HepG2 (cell line): ENCODE measurements around the gene GADL1. TPM values are rescaled to one million over a fixed set of nuclear protein-coding genes. Genes with fewer than 3 reads are reported as not detected.

ENCODE experiments used
- ATAC-seq: fragments of 200-7000 bp; cut with Tn5 transposase; 3 replicates; pipeline ENCODE4 v1.9.1; 2020; ENCODE audit warnings: mild to moderate bottlenecking, moderate library complexity
- BruUV-seq: library from RNA; stranded (reverse); fragments of 400-500 nt; replicated peaks from 2 replicates; lab custom pipeline; 2021; lab: Mats Ljungman, UMichigan
- CTCF ChIA-PET: fragments of 300-600 bp; formaldehyde crosslinking; extraction: SDS; loops from one replicate; lab custom pipeline; 2021; ENCODE audit warnings: low total read pairs, inconsistent platforms, low intra/inter-chr PET ratio; lab: Yijun Ruan, JAX
- POLR2A ChIA-PET: fragments of 350-600 bp; sonication (Branson Sonifier 250); formaldehyde crosslinking; loops from one replicate; lab custom pipeline; 2020; ENCODE audit warnings: antibody characterized with exemption, inconsistent platforms; lab: Yijun Ruan, JAX
- DNase-seq: peaks from one replicate; pipeline ENCODE4 v3.0.0-alpha.2; 2015; ENCODE audit warnings: low spot score
- FAIRE-seq: peaks from 3 replicates; lab custom pipeline; 2011; peaks lifted over from hg19 to GRCh38; lab: Jason Lieb, UNC
- H2AFZ ChIP-seq: one replicate; pipeline ENCODE4 v1.6.1; 2011; ENCODE audit warnings: low read length, inconsistent platforms
- H3K27ac ChIP-seq: fragments of 300-600 bp; 3 replicates; pipeline ENCODE4 v1.8.0; 2011; ENCODE audit warnings: mixed run types, mild to moderate bottlenecking, mixed read lengths, low read length, inconsistent platforms; ENCODE audit not compliant: insufficient read depth; ENCODE audit errors: extremely low read length
- H3K27me3 ChIP-seq, 2 experiments: fragments of 200-600 bp in 1 of 2; 2 replicates in 1 of 2; 3 replicates in 1 of 2; pipeline versions ENCODE4 v1.6.0 to v1.8.0; 2011; ENCODE audit warnings: low read length in 2 of 2, mild to moderate bottlenecking in 2 of 2, moderate library complexity in 2 of 2, inconsistent platforms in 1 of 2; ENCODE audit not compliant: insufficient read depth in 2 of 2, control insufficient read depth in 1 of 2
- H3K36me3 ChIP-seq, 2 experiments: fragments of 200-600 bp in 1 of 2; replicated peaks in 1 of 2; 2 replicates in 1 of 2; 3 replicates in 1 of 2; pipeline versions ENCODE4 v1.5.1 to v1.8.0; 2011; ENCODE audit warnings: low read length in 2 of 2, inconsistent platforms in 1 of 2; ENCODE audit not compliant: insufficient read depth in 2 of 2, control insufficient read depth in 1 of 2
- H3K4me1 ChIP-seq: 2 replicates; pipeline ENCODE4 v1.5.1; 2012; ENCODE audit warnings: low read length, inconsistent platforms; ENCODE audit not compliant: insufficient read depth
- H3K4me2 ChIP-seq: 2 replicates; pipeline ENCODE4 v1.6.0; 2011; ENCODE audit warnings: low read depth, low read length, inconsistent platforms
- H3K4me3 ChIP-seq, 3 experiments: fragments of 200-600 bp in 1 of 3; sonication (generic), shearing (Covaris generic) in 1 of 3; replicated peaks in 1 of 3; 2 replicates each; pipeline ENCODE4 v1.5.1; 2011 to 2016; ENCODE audit warnings: low read length in 3 of 3, inconsistent platforms in 2 of 3, low read depth in 2 of 3, mild to moderate bottlenecking in 2 of 3, control low read depth in 1 of 3, mixed read lengths in 1 of 3; ENCODE audit not compliant: insufficient read depth in 1 of 3
- H3K79me2 ChIP-seq: one replicate; pipeline ENCODE4 v1.6.1; 2011; ENCODE audit warnings: low read length, inconsistent platforms; ENCODE audit not compliant: insufficient read depth
- H3K9ac ChIP-seq: 2 replicates; pipeline ENCODE4 v1.6.0; 2011; ENCODE audit warnings: mild to moderate bottlenecking, low read depth, low read length, inconsistent platforms; ENCODE audit not compliant: insufficient read depth
- H3K9me3 ChIP-seq: 2 replicates; pipeline ENCODE4 v1.5.1; 2012; ENCODE audit warnings: mild to moderate bottlenecking, low read length
- H4K20me1 ChIP-seq: 2 replicates; pipeline ENCODE4 v1.6.0; 2011; ENCODE audit warnings: inconsistent platforms, mild to moderate bottlenecking, low read length, moderate library complexity; ENCODE audit not compliant: insufficient read depth
- ATF1 ChIP-seq: IDR thresholded peaks from 2 replicates; pipeline ENCODE4 v1.6.1; 2016; ENCODE audit warnings: mild to moderate bottlenecking, control low read depth
- ATF7-NPFF ChIP-seq: sonication (generic); formaldehyde crosslinking; IDR thresholded peaks from 2 replicates; pipeline ENCODE4 v1.8.1; 2023; ENCODE audit warnings: mild to moderate bottlenecking, low read depth, missing genetic modification reagents, moderate library complexity
- ETV6 ChIP-seq: sonication (generic); formaldehyde crosslinking; conservative IDR thresholded peaks from 2 replicates; pipeline ENCODE4 v1.4.0; 2020; ENCODE audit warnings: missing genetic modification reagents
- GZF1 ChIP-seq: sonication (generic); formaldehyde crosslinking; IDR thresholded peaks from 2 replicates; pipeline ENCODE4 v1.5.1; 2020; ENCODE audit warnings: mild to moderate bottlenecking, missing genetic modification reagents
- MAF1 ChIP-seq: sonication (generic); formaldehyde crosslinking; IDR thresholded peaks from 2 replicates; pipeline ENCODE4 v1.5.0; 2020; ENCODE audit warnings: missing genetic modification reagents, borderline replicate concordance
- NAIF1 ChIP-seq: sonication (generic); formaldehyde crosslinking; IDR thresholded peaks from 2 replicates; pipeline ENCODE4 v1.5.0; 2020; ENCODE audit warnings: mild to moderate bottlenecking, missing genetic modification reagents, borderline replicate concordance
- NFYC ChIP-seq: IDR thresholded peaks from 2 replicates; pipeline ENCODE4 v1.6.1; 2016; ENCODE audit warnings: missing genetic modification reagents, missing compliant biosample characterization
- PHB2 ChIP-seq: fragments of 450-650 bp; IDR thresholded peaks from 2 replicates; pipeline ENCODE4 v1.6.1; 2018; ENCODE audit not compliant: partially characterized antibody
- SRF ChIP-seq: IDR thresholded peaks from 2 replicates; pipeline ENCODE4 v1.6.1; 2011; ENCODE audit warnings: mild to moderate bottlenecking, low read depth, low read length, moderate library complexity
- SRSF1 ChIP-seq: fragments of 200-400 bp; formaldehyde crosslinking; optimal IDR thresholded peaks from 2 replicates; pipeline ENCODE3; 2017; ENCODE audit warnings: mild to moderate bottlenecking, low read depth, low read length, moderate library complexity
- TCF7 ChIP-seq: sonication (generic); IDR thresholded peaks from 2 replicates; pipeline ENCODE4 v1.6.1; 2016; ENCODE audit warnings: antibody characterized with exemption, low read depth
- ZFP36 ChIP-seq: fragments of 150-350 bp; IDR thresholded peaks from 2 replicates; pipeline ENCODE4 v1.6.1; 2018; ENCODE audit warnings: borderline replicate concordance, low read length, low read depth; ENCODE audit not compliant: partially characterized antibody
- ZNF432 ChIP-seq: sonication (generic); formaldehyde crosslinking; IDR thresholded peaks from 2 replicates; pipeline ENCODE4 v1.5.0; 2020; ENCODE audit warnings: missing genetic modification reagents, mild to moderate bottlenecking, borderline replicate concordance
- ZNF451 ChIP-seq: sonication (generic); formaldehyde crosslinking; IDR thresholded peaks from 2 replicates; pipeline ENCODE4 v1.5.0; 2020; ENCODE audit warnings: mild to moderate bottlenecking, missing genetic modification reagents
- ZNF792 ChIP-seq: IDR thresholded peaks from 2 replicates; pipeline ENCODE4 v1.6.1; 2016
- WGBS: methylation state at CpG from one replicate; pipeline ENCODE4 v1.1.6; 2017; ENCODE audit warnings: low lambda C conversion rate; 5-methylcytosine and 5-hydroxymethylcytosine counted together
- in situ Hi-C: cut with HindIII; loops from 2 replicates; pipeline ENCODE4 v1.10.0; 2017; ENCODE audit warnings: low pct_unique_long_range_greater_than_20kb; ENCODE audit not compliant: extremely low pct_ligation_motif_present
- intact Hi-C: fragments of 100-400 bp; cut with micrococcal nuclease; formaldehyde crosslinking; loops from one replicate; pipeline ENCODE4 v1.10.0; 2022; ENCODE audit not compliant: unreplicated experiment
- polyA plus RNA-seq, 8 experiments: library from polyadenylated mRNA; depleted of rRNA in 3 of 8; stranded (reverse) in 7 of 8; unstranded in 1 of 8; fragments of >200 nt; fragmentation: Illumina TruSeq in 4 of 8; extraction: Trizol in 4 of 8; gene quantifications; 2 replicates each; pipeline versions ENCODE4 v1.2.1 to v1.2.3, GENCODE V29; 2011 to 2016; ENCODE audit warnings: low read depth in 4 of 8, missing spikeins in 1 of 8, mixed read lengths in 1 of 8; ENCODE audit not compliant: insufficient read depth in 1 of 8
- total RNA-seq, 5 experiments: library from RNA; depleted of rRNA; stranded (reverse); fragments of >200 nt; fragmentation: Illumina TruSeq; extraction: Trizol; gene quantifications; 2 replicates each; pipeline ENCODE4 v1.2.3, GENCODE V29; 2016; ENCODE audit warnings: low read depth in 1 of 5
- TF ChIP-seq, protein P1 (sequence below): sonication (generic); formaldehyde crosslinking; IDR thresholded peaks from 2 replicates; pipeline ENCODE4 v1.4.0; 2020; ENCODE audit warnings: missing genetic modification reagents
- TF ChIP-seq, protein P2 (sequence below): sonication (generic); formaldehyde crosslinking; IDR thresholded peaks from 2 replicates; pipeline ENCODE4 v1.5.0; 2020; ENCODE audit warnings: mild to moderate bottlenecking, missing genetic modification reagents

Gene GADL1
- total and polyA plus RNA-seq, 2 of the 13 experiments (the other 11 are each of a cell fraction or from before 2014, with no cell fraction given): not detected

DNA sequence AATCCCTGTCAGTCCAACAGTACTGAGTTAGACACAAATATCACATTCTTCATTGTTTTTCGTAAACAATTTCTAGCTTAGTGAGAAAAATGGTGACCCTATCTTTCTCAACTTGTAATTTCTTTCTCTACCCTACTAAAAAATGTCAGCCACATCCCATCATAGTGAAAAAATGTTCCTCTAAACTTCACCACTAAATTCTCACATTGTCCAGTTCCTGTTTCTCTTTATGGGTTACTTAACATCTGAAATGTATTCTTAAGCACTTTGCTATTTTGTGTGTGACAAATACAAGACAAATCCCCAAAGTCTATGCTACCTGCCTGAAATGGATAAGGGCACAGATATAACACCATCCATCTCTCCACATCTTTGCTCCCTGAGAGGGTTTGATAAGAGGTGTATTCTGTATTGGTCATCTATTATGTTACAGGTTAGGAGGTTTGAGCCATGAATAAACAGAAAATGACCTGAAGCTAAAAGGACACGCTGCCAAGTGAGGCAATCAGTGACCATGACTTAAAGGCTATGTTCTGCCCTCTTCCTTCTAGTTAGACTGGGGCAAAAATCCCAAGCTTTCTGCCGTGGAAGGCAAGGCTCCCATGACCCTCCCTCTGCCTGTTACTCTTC is 118.2 kb downstream of the GADL1 start:
- no peak for FAIRE-seq
- in situ Hi-C loops: loop anchor here (25.0 kb wide), 1 partner anchor 686 kb away; no protein-coding TSS in a partner anchor
- H3K27ac ChIP-seq: no peak overlapping the region

More for the DNA sequence above, 118.2 kb downstream of the GADL1 start:
- no peak overlapping the region for H3K4me2 ChIP-seq
- no peak for ATAC-seq
- no peak overlapping the region for H2AFZ ChIP-seq
- ChIA-PET POLR2A (no interaction called here), CTCF (no interaction called here)
- H4K20me1 ChIP-seq: no peaks in the 10 kb centered on the region
- intact Hi-C loops: loop anchor here (10.0 kb wide), 1 partner anchor 118 kb away; the partner anchor contains the start of gene GADL1
- no peaks in the 10 kb centered on the region for H3K79me2 ChIP-seq
- BruUV-seq: no TSS peak
- DNase-seq: no peak
- H3K36me3 ChIP-seq: no peaks in the 10 kb centered on the region
- no peak overlapping the region for H3K4me3 ChIP-seq
- no peaks in the 10 kb centered on the region for H3K9me3 ChIP-seq
- no peaks in the 10 kb centered on the region for H3K4me1 ChIP-seq
- WGBS: 27% methylated on average over 3 of the region's 3 CpGs
- TF ChIP-seq ETV6 (CRISPR knock-in tag) (no peak), ATF1 (CRISPR knock-in tag) (no peak), SRSF1 (no peak), ZNF792 (CRISPR knock-in tag) (no peak), ATF7-NPFF (CRISPR knock-in tag) (no peak), ZNF432 (CRISPR knock-in tag) (no peak), ZNF451 (no peak), ZFP36 (no peak), TCF7 (no peak), NAIF1 (CRISPR knock-in tag) (no peak), NFYC (CRISPR knock-in tag) (no peak), SRF (no peak), PHB2 (no peak), MAF1 (CRISPR knock-in tag) (no peak), GZF1 (CRISPR knock-in tag) (no peak)
- TF ChIP-seq, protein P1, sequence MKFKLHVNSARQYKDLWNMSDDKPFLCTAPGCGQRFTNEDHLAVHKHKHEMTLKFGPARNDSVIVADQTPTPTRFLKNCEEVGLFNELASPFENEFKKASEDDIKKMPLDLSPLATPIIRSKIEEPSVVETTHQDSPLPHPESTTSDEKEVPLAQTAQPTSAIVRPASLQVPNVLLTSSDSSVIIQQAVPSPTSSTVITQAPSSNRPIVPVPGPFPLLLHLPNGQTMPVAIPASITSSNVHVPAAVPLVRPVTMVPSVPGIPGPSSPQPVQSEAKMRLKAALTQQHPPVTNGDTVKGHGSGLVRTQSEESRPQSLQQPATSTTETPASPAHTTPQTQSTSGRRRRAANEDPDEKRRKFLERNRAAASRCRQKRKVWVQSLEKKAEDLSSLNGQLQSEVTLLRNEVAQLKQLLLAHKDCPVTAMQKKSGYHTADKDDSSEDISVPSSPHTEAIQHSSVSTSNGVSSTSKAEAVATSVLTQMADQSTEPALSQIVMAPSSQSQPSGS: no peak
- TF ChIP-seq, protein P2, sequence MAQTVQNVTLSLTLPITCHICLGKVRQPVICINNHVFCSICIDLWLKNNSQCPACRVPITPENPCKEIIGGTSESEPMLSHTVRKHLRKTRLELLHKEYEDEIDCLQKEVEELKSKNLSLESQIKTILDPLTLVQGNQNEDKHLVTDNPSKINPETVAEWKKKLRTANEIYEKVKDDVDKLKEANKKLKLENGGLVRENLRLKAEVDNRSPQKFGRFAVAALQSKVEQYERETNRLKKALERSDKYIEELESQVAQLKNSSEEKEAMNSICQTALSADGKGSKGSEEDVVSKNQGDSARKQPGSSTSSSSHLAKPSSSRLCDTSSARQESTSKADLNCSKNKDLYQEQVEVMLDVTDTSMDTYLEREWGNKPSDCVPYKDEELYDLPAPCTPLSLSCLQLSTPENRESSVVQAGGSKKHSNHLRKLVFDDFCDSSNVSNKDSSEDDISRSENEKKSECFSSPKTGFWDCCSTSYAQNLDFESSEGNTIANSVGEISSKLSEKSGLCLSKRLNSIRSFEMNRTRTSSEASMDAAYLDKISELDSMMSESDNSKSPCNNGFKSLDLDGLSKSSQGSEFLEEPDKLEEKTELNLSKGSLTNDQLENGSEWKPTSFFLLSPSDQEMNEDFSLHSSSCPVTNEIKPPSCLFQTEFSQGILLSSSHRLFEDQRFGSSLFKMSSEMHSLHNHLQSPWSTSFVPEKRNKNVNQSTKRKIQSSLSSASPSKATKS (CRISPR knock-in tag): no peak
- no peak overlapping the region for H3K9ac ChIP-seq
- no peaks in the 10 kb centered on the region; a peak in 1 of 5 replicates for H3K27me3 ChIP-seq
